ENCODE measurements around the gene KLC1.

- TF ChIP-seq SIN3A (conservative IDR thresholded peaks at IDR 0.05 in 1 of 2, IDR thresholded peaks at IDR 0.05 in 1 of 2; ENCODE audit: low read depth in 1 of 2, low read length in 2 of 2) (no peak), POLR2A (IDR thresholded peaks at IDR 0.05; ENCODE audit: control extremely low read depth in 1 of 2, low read depth in 2 of 2, low read length in 2 of 2) (no peak), MAFK (IDR thresholded peaks at IDR 0.05; ENCODE audit: low read depth, low read length) (no peak), MAX (IDR thresholded peaks at IDR 0.05) (no peak)
These were observed 46.9 kb upstream of the KLC1 start for GRCh38 chr14:103581954-103582703.
